NCI-H82 (cell line): Measurements from ENCODE around the gene PRSS22.
A peak's percentile ranks its signal among the peaks of the same experiment; 100 is the strongest.

Source experiments
- DNase-seq: peaks from one replicate; lab custom pipeline; 2025; lab: John Stamatoyannopoulos, UW

The PRSS22 gene

GRCh38 chr16:2881783-2882649 is 24.0 kb upstream of the PRSS22 start:
- peak; percentile 53 for DNase-seq

DNA sequence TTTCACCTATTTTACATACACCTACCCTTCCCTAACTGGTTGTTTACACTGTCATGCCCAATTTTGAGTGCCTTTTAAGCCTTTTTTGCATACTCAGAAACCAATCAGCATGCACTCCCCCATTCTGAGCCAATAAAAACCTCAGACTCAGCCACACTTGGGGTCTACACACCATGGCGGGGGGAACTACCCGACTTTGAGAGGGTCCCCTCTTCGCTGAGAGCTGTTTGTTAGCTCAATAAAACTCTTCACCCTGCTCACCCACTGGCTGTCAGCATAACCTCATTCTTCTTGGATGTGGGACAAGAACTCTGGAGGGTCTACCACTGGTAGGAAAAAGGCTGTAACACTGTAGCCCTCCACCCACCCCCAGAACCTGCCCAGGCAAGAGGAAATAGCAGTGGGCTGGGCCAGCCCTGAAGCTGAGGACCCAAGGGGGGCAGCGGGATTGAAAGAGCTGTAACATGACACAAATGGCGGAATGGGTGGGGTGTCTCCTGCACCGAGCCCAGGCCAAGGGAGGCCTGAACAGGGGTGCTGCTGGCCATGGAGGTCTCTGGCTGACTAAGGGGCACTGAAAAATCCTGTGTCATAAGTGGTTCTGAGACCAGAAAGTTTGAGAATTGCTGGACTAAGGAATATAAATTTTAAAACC is 22.0 kb upstream of the PRSS22 start:
- DNase-seq: no peak

GRCh38 chr16:2874912-2875362 is 17.0 kb upstream of the PRSS22 start:
- peak; percentile 85 for DNase-seq

DNA sequence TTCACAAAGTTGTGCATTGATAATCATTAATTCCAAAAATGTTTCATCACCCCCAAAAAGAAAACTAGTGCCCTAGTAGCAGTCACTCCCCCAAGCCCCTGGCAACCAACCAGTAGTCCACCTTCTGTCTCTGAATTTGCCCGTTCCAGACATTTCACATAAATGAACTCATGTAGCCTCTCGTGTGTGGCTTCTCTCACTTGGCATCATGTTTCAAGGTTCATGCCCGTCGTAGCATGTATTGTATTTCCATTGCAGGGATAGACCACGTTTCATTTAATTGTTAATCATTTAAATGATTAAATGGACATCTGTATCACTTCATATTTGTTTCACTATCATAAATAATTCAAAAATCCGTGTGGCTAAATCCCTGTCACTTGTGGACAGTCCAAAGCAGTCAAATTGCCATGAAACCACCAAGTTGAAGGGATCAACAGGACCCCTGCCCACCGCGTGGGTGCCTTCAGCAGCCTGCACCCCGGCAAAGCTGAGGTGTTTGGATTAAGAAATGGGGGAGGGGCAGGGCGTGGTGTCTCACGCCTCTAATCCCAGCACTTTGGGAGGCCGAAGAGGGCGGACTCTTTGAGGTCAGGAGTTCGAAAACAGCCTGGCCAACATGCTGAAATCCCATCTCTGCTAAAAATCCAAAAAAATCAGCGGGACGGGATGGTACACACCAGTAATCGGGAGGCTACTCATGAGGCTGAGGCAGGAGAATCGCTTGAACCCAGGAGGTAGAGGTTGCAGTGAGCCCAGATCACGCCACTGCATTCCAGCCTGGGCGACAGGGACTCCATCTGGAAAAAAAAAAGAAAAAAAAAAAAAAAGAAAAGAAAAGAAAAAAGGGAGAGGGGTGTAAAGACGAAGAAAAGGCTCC is 16.3 kb upstream of the PRSS22 start:
- peak; percentile 43 for DNase-seq

DNA sequence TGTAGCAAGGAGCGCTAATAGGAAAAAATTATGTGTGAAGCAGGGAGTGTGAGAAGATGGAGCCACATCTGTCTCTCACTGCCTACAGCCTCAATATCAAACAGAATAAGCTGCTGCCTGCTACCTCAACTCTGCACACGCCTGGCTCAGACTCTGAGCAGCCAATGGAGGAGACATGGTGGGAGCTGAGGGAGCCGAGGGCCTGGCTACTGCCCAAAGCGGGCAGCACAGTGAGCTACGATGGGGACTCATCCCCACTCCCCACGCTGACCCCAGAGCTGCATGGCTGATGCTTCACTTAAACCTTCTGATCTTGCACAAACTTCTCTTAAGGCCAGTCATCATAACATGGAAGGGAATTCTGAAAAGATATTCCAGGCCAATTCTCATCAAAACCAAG is 14.0 kb upstream of the PRSS22 start:
- no peak for DNase-seq

DNA sequence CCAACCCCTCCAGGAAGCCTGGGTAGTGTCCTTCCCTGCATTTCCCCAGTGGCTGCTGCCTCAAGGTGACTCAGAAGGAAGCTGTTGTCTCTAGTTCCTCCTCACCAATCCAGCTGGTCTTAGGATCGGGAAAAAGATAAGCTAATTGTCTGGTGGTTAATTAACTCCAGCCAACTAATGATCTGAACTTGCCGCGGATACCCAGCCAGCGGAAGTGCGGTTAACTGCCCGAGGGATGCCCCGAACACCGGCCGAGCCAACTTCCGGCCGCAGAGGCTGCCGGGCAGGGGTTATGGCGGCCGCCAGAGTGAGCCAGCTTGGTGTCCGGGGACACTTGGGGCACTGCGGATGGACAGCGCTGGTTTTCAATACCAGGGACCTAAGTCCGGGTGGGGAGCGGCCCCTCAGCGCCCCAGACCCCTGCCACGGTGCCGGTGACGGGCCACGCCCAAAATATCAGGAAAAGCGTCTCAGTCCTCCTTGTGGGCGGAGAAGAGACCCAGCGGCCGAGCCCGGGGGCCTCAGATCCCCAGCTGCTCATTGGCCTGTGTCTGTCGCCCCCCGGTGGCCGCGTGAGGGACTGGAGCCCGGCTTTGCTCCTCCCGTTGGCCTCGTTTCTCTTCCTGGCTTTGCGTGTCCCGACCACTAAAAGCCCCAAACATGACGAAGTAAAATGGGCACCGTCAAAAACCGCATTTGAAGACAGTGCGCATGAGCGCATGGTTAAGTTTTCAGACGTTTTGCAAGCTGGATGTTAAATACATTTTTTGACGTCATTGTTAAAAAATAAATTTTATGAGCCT is 10.2 kb upstream of the PRSS22 start:
- peak; percentile 94 for DNase-seq

GRCh38 chr16:2867661-2867986 is 9.7 kb upstream of the PRSS22 start:
- no peak for DNase-seq

DNA sequence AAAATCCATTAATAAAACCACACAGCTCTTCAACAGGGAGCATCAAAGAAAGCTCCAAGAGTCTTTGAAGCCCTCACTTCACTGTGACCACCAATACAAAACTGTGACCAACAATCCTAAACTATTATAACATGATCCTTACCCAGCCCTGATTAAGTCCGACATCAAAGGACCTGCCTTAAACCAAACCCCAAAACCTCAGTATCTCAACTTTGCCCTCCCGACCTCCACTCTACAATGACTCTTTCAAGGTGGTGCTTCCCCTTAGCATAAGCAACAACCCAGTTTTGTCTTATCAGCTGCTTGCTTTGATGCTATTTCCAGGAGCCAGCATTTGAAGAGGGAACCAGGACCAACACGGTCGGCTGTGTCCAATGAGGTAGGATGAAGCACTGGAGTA is 8.5 kb upstream of the PRSS22 start:
- no peak for DNase-seq

GRCh38 chr16:2865651-2866050 is 7.7 kb upstream of the PRSS22 start:
- no peak for DNase-seq

GRCh38 chr16:2860826-2861567 is 3.0 kb upstream of the PRSS22 start:
- DNase-seq: no peak

DNA sequence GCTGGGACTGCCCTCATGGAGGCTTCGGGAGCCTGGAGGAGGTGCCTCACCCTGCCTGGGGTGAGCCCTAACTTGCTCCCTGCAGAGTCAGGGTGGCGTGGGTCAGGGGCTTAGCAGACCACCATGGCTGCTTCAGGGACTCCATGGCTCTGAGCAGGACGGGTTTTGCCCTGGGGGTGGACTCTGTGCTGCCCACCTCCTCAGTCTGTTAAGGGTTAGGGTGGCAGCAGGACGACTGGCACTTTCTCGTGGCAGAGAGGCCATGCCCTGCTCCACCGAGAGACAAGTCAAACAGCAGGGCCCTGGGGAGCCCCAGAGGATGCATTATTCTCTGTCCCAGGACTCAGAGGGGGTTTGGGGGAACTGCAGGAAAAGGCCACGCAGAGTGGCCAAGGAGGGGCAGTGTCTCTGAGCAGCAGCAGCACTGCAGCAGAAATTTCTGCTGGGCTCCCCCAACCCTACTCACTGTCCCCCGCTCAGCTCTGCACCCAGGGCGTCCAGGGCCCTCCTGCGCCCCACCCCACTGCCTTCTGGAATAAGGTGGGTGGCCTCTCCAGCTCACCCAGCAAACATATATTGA is 1.8 kb upstream of the PRSS22 start:
- no peak for DNase-seq

DNA sequence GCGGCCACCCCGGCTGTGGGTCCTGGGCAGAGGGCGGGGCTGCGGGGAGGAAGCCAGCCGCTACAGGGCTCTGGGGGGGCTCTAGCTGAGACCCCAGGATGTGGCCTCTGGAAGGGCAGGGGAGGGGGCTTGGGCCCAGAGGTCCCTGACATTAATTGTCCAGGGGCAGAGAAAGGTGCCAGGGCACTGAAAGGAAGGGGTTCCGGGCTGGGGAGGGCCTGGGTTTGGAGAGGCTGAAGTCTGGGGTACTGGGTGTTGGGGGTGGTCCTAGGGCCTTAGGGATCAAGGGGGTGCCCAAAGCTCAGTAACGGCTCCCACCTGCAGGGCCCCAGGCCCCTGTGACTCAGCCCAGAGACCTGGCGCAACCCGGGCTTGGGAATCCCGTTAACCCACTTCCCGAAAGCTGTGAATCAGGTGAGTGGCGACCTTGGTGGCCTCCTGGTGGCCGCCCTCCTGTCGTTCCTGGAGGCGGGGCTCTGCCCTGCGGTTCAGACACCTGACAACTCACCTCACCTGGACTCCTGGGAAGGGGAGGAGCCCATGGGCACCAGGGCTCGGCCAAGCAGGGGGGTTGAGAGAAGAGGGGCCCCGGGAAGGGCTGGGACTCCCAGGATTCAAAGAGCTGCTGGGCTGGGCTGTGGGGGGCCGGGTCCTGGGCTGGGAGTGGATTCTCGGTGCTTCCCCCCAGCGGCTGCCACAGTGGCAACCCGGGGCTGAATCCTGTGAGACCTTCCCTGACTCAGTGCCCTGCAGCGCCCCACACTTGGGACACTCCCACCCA is 465 bp upstream of the PRSS22 start:
- DNase-seq: peak; percentile 16

DNA sequence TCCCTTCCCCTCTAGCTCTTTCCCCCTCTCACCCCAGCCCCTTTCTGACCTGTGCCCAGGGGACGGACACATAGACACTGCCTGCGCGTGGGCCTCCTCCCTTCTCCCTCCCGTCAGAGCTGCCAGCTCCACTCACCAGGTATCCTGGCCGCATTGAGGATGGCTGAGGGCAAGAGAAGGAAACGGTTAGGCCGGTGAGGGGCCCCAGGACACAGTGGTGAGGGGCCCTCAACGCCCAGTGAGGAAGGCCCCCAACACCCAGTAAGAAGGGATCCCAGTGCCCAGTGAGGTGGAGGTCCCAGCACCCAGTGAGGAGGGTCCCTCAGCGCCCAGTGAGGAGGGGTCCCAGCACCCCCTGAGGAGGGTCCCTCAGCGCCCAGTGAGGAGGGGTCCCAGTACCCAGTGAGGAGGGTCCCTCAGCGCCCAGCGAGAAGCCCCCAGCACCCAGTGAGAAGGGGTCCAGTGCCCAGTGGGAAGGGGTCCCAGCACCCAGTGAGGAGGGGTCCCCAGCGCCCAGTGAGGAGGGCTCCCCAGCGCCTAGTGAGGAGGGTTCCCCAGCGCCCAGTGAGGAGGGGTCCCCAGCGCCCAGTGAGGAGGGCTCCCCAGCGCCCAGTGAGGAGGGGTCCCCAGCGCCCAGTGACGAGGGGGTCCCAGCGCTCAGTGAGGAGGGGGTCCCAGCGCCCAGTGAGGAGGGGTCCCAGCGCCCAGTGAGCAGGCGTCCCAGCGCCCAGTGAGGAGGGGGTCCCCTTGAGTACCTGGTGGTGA is 1.1 kb downstream of the PRSS22 start:
- DNase-seq: no peak

DNA sequence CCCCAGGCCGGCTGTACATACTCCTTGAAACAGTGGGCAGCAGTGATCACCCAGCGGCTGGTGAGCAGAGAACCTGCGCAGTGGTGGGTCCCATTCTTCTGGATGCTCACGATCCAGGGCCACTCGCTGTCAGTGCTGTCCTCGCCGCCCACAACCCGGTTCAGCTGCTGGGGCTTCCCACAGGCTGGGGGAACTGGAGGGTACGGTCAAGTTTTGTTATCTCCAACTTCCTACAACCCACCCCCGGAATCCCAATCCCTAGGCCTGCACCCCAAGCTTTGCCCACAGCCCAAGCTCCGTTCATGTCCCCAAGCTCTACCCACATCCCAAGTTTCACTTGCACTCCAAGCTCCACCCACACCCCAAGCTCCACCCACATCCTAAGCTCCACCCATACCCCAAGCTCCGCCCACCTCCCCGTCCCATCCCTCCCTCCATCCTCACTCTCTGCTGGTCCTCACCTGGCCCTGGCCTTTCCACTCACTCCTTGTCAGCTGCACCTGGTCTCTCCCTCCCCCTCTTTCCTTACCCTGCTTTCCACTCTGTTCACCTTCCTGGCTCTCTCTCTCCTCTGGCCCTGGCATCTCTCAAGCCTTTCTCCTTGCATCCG is 1.8 kb downstream of the PRSS22 start:
- DNase-seq: peak; percentile 36

GRCh38 chr16:2855536-2855935 is 2.4 kb downstream of the PRSS22 start:
- DNase-seq: no peak

DNA sequence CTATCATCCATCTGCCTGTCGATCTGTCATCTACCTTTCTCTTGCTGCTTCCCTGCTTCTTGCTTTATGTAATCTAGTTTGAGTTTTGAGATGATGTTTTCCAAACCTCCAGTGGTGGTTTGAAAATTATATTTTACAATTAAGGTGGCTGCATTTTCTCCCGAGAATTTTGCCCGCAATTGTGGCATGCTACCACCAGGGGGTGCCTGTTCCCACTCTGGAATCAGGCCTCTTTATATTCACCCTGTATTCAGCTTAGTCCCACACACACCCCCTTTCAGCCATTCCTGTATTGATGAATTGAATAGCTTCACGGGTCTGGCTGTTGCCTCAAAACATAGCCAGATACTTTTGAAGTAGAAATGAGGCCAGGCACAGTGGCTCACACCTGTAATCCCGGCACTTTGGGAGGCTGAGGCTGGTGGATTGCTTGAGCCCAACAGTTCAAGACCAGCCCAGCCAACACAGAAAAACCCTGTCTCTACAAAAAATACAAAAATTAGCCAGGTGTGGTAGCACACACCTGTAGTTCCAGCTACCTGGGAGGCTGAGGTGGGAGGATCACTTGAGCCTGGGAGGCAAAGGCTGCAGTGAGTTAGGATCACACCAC is 3.2 kb downstream of the PRSS22 start:
- peak; percentile 50 for DNase-seq

- no peak for DNase-seq
These were observed 4.4 kb downstream of the PRSS22 start for GRCh38 chr16:2853531-2854073.
